Mesothelial cell of epicardium (in vitro differentiated cells): ENCODE measurements around the gene RASGRP1. TPM values are rescaled to one million over a fixed set of nuclear protein-coding genes. Genes with fewer than 3 reads are reported as not detected.

Experiments used
- DNase-seq, 2 experiments: peaks; one replicate each; pipeline ENCODE4 v3.0.0; 2021; ENCODE audit warnings: low spot score in 2 of 2; ENCODE audit not compliant: unreplicated experiment in 2 of 2
- H3K27ac Mint-ChIP-seq: 2 replicates; pipeline ENCODE4 v1.8.0; 2021; ENCODE audit warnings: mixed read lengths
- H3K27me3 Mint-ChIP-seq: 2 replicates; pipeline ENCODE4 v1.8.0; 2021; ENCODE audit warnings: low read depth, mixed read lengths
- H3K36me3 Mint-ChIP-seq: 2 replicates; pipeline ENCODE4 v1.8.0; 2021; ENCODE audit warnings: mixed read lengths
- H3K4me1 Mint-ChIP-seq: 2 replicates; pipeline ENCODE4 v1.8.0; 2021; ENCODE audit warnings: mixed read lengths
- H3K4me3 Mint-ChIP-seq: 2 replicates; pipeline ENCODE4 v1.8.0; 2021; ENCODE audit warnings: mild to moderate bottlenecking, moderate library complexity, mixed read lengths
- H3K9me3 Mint-ChIP-seq: 2 replicates; pipeline ENCODE4 v1.8.0; 2021; ENCODE audit warnings: mixed read lengths
- total RNA-seq: library from RNA; stranded (reverse); gene quantifications from 3 replicates; pipeline ENCODE4 v1.2.1, GENCODE V29; 2021
- TF ChIP-seq, protein P1 (sequence below): fragments of 200-600 bp; sonication (generic); IDR thresholded peaks from one replicate; pipeline ENCODE4 v1.5.0; 2021; ENCODE audit warnings: antibody characterized with exemption; ENCODE audit not compliant: unreplicated experiment

Gene RASGRP1
- total RNA-seq, 1 donor from 2014 or later = 4.4 TPM

DNA sequence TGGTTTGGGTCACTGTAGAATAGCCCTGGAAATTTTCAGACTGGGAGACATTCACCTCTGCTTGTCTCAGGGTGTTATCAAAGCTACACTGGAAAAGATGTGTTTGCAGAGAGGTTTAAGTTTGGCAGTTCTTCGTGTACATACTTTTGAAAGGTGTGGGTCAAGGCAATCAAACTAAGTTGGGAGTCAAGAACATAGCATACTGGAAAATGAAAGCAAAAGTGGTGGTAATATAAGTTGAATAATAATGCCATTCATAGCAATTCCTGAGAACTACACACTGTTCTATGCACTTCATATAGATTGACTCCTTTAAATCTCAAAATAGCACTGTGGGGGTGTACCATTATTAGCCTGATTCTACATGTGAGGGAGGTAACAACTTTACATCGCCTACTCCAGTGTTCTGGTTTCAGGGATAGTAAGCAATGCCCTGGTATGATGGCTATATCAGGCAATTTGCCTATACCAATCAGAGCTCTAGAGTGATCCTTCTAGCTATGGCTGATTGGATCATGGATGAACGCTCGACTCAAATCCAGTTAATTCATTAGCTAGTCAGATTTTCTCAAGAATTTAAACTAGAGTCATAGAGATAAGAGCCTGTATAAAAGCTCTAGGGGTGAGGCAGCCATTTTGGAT is 44.6 kb upstream of the RASGRP1 start:
- H3K27me3 Mint-ChIP-seq = no peaks in the 10 kb centered on the region
- DNase-seq = no peak
- TF ChIP-seq, protein P1, sequence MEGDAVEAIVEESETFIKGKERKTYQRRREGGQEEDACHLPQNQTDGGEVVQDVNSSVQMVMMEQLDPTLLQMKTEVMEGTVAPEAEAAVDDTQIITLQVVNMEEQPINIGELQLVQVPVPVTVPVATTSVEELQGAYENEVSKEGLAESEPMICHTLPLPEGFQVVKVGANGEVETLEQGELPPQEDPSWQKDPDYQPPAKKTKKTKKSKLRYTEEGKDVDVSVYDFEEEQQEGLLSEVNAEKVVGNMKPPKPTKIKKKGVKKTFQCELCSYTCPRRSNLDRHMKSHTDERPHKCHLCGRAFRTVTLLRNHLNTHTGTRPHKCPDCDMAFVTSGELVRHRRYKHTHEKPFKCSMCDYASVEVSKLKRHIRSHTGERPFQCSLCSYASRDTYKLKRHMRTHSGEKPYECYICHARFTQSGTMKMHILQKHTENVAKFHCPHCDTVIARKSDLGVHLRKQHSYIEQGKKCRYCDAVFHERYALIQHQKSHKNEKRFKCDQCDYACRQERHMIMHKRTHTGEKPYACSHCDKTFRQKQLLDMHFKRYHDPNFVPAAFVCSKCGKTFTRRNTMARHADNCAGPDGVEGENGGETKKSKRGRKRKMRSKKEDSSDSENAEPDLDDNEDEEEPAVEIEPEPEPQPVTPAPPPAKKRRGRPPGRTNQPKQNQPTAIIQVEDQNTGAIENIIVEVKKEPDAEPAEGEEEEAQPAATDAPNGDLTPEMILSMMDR = no peak
- H3K4me3 Mint-ChIP-seq = no peak overlapping the region
- no peaks in the 10 kb centered on the region for H3K36me3 Mint-ChIP-seq
- H3K27ac Mint-ChIP-seq = no peak overlapping the region
- peaks cover 20% of the 10 kb centered on the region for H3K4me1 Mint-ChIP-seq
- H3K9me3 Mint-ChIP-seq = peaks cover 3% of the 10 kb centered on the region

DNA sequence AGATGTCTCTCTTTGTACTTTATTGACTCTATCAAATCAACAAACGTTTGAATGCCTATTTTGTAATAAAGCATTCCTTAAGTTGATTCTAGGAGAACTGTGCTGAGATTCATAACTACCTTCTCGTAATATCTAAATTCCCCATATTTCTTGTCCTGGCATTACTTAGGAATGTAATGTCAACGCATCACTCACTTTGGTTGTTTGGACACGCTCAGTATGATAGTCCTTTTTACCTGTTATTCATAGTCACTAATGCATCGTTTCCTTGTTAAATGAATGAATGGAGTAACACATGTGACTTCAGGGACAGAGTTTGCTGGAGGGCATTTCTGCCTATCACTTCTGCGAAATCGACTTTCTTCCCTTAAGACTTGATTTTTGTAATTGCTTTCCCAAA is 44.1 kb upstream of the RASGRP1 start:
- TF ChIP-seq, protein P1 = no peak
- no peaks in the 10 kb centered on the region for H3K36me3 Mint-ChIP-seq
- peaks cover 3% of the 10 kb centered on the region for H3K9me3 Mint-ChIP-seq
- DNase-seq = no peak
- H3K4me1 Mint-ChIP-seq = peaks cover 20% of the 10 kb centered on the region
- no peak overlapping the region for H3K27ac Mint-ChIP-seq
- H3K4me3 Mint-ChIP-seq = no peak overlapping the region
- H3K27me3 Mint-ChIP-seq = no peaks in the 10 kb centered on the region

DNA sequence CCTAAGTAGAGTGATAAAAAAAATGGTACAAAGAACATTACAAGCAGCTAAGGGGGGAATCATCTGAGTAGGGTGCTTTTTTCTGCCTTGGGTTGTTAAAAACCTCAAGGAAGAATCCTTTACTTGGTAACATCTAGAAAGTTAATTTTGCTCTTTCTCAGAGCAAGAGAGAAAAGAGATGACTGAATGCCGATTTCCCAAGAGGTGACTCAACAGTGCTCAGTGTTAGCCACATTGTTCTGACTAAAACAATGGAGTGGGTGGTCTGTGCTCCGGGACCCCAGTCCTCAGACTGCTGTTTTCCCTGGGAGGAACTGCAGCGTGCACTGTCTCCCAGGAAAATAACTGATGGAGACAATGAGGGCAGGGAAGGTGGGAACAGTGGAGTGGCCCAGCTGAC is 41.1 kb upstream of the RASGRP1 start:
- Mint-ChIP-seq H3K27ac (no peak overlapping the region), H3K4me3 (no peak overlapping the region), H3K36me3 (no peaks in the 10 kb centered on the region), H3K27me3 (no peaks in the 10 kb centered on the region), H3K4me1 (peaks cover 40% of the 10 kb centered on the region), H3K9me3 (no peaks in the 10 kb centered on the region)
- TF ChIP-seq, protein P1 = no peak
- no peak for DNase-seq

DNA sequence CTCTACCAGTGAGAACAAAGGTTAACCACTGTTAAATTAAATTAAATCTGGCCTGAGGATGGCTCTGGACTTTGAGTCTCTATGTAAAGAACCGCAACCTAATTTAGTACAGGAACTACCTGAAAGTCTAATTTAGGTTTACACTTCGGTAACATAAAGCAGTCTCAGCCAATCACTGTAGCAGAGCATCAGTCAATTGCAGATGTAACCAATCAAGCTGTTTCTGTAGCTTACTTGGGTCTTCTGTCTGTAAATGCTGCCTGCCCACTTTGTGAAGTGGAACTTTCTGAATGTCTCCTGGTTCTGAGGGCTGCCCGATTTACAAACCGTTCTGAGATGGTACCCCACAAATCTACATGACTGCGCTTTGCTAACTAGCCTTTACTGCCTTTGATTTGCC is 39.1 kb upstream of the RASGRP1 start:
- peaks cover 4% of the 10 kb centered on the region for H3K9me3 Mint-ChIP-seq
- H3K36me3 Mint-ChIP-seq = no peaks in the 10 kb centered on the region
- no peak overlapping the region for H3K4me3 Mint-ChIP-seq
- H3K4me1 Mint-ChIP-seq = peaks cover 34% of the 10 kb centered on the region
- TF ChIP-seq, protein P1 = no peak
- no peak overlapping the region for H3K27ac Mint-ChIP-seq
- DNase-seq = no peak
- H3K27me3 Mint-ChIP-seq = no peaks in the 10 kb centered on the region

DNA sequence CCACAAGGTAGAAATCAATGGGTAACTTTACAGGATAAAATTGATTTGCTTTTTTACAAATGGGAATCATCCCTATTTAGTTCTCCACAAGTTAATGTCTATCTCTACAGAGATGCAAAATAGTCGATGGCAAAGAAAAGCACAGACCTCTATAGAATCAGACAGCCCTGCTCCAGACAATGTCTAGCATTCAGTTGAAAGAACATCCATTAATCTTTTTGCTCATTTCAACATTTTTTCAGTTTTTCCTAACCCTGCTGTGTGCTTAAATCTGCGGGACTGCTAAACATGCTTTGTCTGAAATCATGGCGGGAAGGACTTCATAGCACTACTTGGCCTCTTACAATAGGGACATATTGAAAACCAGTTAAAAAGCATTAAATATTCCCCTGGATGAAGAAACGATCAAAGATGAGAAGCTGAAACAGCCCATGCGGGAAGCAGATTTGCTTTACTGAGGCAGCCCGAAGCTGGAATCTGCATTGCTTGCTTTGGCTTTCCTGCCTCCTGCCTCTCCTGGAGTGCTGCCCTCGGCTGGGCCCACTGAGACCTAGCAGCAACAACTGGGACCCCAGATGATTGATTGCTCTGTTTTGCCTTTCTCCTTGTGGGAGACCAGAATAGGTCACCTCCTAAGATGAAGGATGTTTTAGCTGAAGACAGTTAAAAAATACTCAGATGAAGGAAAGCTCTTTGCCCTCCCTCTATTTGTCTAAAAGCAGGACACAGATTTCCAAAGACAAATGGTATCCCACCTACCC is 38.5 kb upstream of the RASGRP1 start:
- Mint-ChIP-seq H3K27me3 (no peaks in the 10 kb centered on the region), H3K9me3 (peaks cover 4% of the 10 kb centered on the region), H3K27ac (no peak overlapping the region), H3K4me1 (peaks cover 29% of the 10 kb centered on the region), H3K36me3 (no peaks in the 10 kb centered on the region), H3K4me3 (no peak overlapping the region)
- TF ChIP-seq, protein P1 = no peak
- no peak for DNase-seq
